ENCODE measurements around the gene SNX32. TPM values are rescaled to one million over a fixed set of nuclear protein-coding genes. Genes with fewer than 3 reads are reported as not detected.

Gene SNX32
- total RNA-seq, 1 experiment from 2014 or later = not detected

DNA sequence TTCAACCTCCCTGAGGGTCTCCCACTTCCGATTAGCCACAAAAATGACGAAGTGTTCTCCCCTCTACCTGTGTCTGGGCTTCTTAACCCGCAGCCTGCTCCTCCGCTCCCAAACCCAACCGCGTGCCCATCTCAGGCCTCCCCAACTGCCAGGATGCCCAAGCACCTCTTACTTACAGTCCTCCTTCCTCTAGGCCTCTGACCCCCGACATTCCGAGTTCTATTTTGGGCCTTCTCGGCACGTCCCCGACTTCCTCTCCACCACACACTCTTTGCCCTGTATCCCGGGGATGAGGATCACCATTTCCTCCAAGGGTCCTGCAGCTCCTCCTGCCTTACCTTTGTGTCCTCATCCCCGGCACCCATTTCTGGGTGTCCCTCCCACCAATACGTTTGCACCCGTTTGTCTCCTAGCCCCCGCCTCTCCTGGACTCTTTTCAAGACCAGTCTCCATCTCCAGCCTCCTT is 26.1 kb downstream of the SNX32 start:
- ChIA-PET CTCF (interaction anchor here (0.6 to 4.3 kb wide), 34 partner anchors 9 to 301 kb away, joined by 3 to 82 read pairs (median 4); partner anchors contain the start of genes AP5B1, CCDC85B, FIBP and KAT5), POLR2A (interaction anchor here (0.6 to 5.3 kb wide), 21 partner anchors 8 to 437 kb away, joined by 3 to 84 read pairs (median 4); partner anchors contain the start of genes BANF1, CCDC85B, FIBP and FOSL1), RAD21 (ENCODE audit: low non-redundant PET in 1 of 2, low total read pairs in 2 of 2, uncharacterized antibody in 2 of 2, unreplicated experiment in 2 of 2) (interaction anchor here (0.6 to 1.2 kb wide), 3 partner anchors 29 to 191 kb away, joined by 3 to 4 read pairs (median 3); partner anchors contain the start of gene KAT5 (in 1 of the 2))
- peak overlapping the region; percentile 99 for H3K9ac ChIP-seq (ENCODE audit: low read length)
- peak overlapping the region; percentile 97 for H3K27ac ChIP-seq (ENCODE audit: low read depth, low read length)
- H3K9me2 ChIP-seq (ENCODE audit: insufficient read depth) = no peaks in the 10 kb centered on the region
- peaks cover 21 to 37% of the 10 kb centered on the region in 2 experiments for H3K36me3 ChIP-seq (ENCODE audit: control insufficient read depth in 1 of 2, insufficient read depth in 2 of 2, low read length in 2 of 2)
- TF ChIP-seq FOSL1 (IDR thresholded peaks at IDR 0.05; ENCODE audit: low read depth) = no peak
- peak; percentile 61 for TF ChIP-seq ZFX (IDR thresholded peaks at IDR 0.05)
- no peak for TF ChIP-seq EZH2 (IDR thresholded peaks at IDR 0.05)
- TF ChIP-seq CBX3 (IDR thresholded peaks at IDR 0.05; ENCODE audit: low read depth) = no peak
- TF ChIP-seq POLR2AphosphoS5 (IDR thresholded peaks at IDR 0.05; ENCODE audit: low read depth, low read length) = no peak
- peak overlapping the region; percentile 77 for H3K4me2 ChIP-seq (ENCODE audit: low read length)
- peaks cover 53% of the 10 kb centered on the region for H3K79me2 ChIP-seq (ENCODE audit: insufficient read depth, low read length)
- H2AFZ ChIP-seq (ENCODE audit: low read depth, low read length, poor library complexity, severe bottlenecking) = no peak overlapping the region
- H3K9me3 ChIP-seq (ENCODE audit: control insufficient read depth in 1 of 2, insufficient read depth in 1 of 2, low read depth in 1 of 2, low read length in 2 of 2) = no peaks in the 10 kb centered on the region
- ATAC-seq (peak; percentile 5), DNase-seq (ENCODE audit: low read depth, low spot score) (no peak)
- peaks cover 15% of the 10 kb centered on the region; the same call in 1 of the 2 replicates for H4K20me1 ChIP-seq (ENCODE audit: insufficient read depth)
- intact Hi-C loops (cut with micrococcal nuclease) = loop anchor here (1.0 kb wide), 2 partner anchors 142 to 245 kb away; partner anchors contain the start of genes BANF1, EIF1AD and PCNX3
- BruUV-seq (replicated peaks) = no TSS peak
- peaks cover 23 to 44% of the 10 kb centered on the region in 2 experiments for H3K4me1 ChIP-seq (ENCODE audit: control insufficient read depth in 1 of 2, insufficient read depth in 2 of 2, low read length in 2 of 2)
- no peaks in the 10 kb centered on the region for H3K27me3 ChIP-seq (ENCODE audit: insufficient read depth, low read length)
- peak overlapping the region; percentile 85 to 100 for H3K4me3 ChIP-seq (replicated peaks in 1 of 2; ENCODE audit: low read depth in 1 of 2, low read length in 2 of 2)

DNA sequence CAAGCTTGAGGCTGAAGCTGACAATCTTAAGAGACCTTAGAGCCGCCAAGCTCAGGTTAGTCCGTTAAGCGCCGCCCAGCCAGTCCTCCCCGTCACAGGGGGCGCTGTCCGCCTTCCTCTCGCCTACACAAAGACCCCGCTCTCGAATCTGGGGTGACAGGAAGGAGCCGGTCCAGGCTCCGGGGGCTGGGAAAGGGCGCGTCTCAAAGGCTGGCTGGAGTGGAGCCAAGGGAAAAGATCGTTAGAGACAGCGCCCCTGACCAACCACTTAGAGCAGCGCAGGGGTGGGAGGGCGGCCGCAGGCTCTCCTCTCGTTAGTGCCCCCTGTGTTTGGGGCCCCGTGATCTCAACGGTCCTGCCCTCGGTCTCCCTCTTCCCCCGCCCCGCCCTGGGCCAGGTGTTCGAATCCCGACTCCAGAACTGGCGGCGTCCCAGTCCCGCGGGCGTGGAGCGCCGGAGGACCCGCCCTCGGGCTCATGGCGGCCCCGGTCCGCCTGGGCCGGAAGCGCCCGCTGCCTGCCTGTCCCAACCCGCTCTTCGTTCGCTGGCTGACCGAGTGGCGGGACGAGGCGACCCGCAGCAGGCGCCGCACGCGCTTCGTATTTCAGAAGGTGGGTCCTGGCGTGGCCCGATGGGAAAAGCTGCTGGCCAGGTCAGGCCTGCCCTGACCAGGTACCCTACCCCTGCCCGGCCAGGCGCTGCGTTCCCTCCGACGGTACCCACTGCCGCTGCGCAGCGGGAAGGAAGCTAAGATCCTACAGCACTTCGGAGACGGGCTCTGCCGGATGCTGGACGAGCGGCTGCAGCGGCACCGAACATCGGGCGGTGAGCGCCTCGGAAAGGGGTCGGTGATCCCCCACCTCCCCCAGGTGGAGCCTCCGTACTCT is 26.8 kb downstream of the SNX32 start, which contains the start of gene MUS81:
MUS81 (plus strand) TSS at position 156 of the 887 bp plus-strand sequence; CDS start at position 477, 321 bp downstream.
- peak within 1 kb of the TSS; percentile 97 for H3K27ac ChIP-seq (ENCODE audit: low read depth, low read length)
- H3K36me3 ChIP-seq (ENCODE audit: control insufficient read depth in 1 of 2, insufficient read depth in 2 of 2, low read length in 2 of 2) = peaks cover 17 to 30% of the 10 kb centered on the region in 2 experiments
- intact Hi-C loops (cut with micrococcal nuclease) = loop anchor here (1.0 kb wide), 1 partner anchor 142 kb away; the partner anchor contains the start of genes BANF1 and EIF1AD
- RAD21 ChIA-PET (ENCODE audit: low non-redundant PET in 1 of 2, low total read pairs in 2 of 2, uncharacterized antibody in 2 of 2, unreplicated experiment in 2 of 2) = interaction anchor here in 1 of 2 experiments (1.2 kb wide), 1 partner anchor 148 kb away, joined by 4 read pairs; the partner anchor contains the start of gene KAT5
- BruUV-seq (replicated peaks) = no TSS peak
- H3K9me3 ChIP-seq (ENCODE audit: control insufficient read depth in 1 of 2, insufficient read depth in 1 of 2, low read depth in 1 of 2, low read length in 2 of 2) = no peaks in the 10 kb centered on the region
- H3K9ac ChIP-seq (ENCODE audit: low read length) = peak within 1 kb of the TSS; percentile 99
- no peaks in the 10 kb centered on the region for H3K27me3 ChIP-seq (ENCODE audit: insufficient read depth, low read length)
- CTCF ChIA-PET = interaction anchor here (0.6 to 4.3 kb wide), 33 partner anchors 9 to 301 kb away, joined by 3 to 82 read pairs (median 5); partner anchors contain the start of genes AP5B1, CCDC85B, FIBP and KAT5
- peak within 1 kb of the TSS; percentile 77 for H3K4me2 ChIP-seq (ENCODE audit: low read length)
- ATAC-seq (peak; percentile 59), DNase-seq (ENCODE audit: low read depth, low spot score) (peak; percentile 99)
- peak within 1 kb of the TSS; percentile 50 for H2AFZ ChIP-seq (ENCODE audit: low read depth, low read length, poor library complexity, severe bottlenecking)
- peaks cover 12% of the 10 kb centered on the region; the same call in 1 of the 2 replicates for H4K20me1 ChIP-seq (ENCODE audit: insufficient read depth)
- H3K79me2 ChIP-seq (ENCODE audit: insufficient read depth, low read length) = peaks cover 46% of the 10 kb centered on the region
- peak within 1 kb of the TSS; percentile 85 to 100 for H3K4me3 ChIP-seq (replicated peaks in 1 of 2; ENCODE audit: low read depth in 1 of 2, low read length in 2 of 2)
- H3K4me1 ChIP-seq (ENCODE audit: control insufficient read depth in 1 of 2, insufficient read depth in 2 of 2, low read length in 2 of 2) = peaks cover 23 to 42% of the 10 kb centered on the region in 2 experiments
- no peaks in the 10 kb centered on the region for H3K9me2 ChIP-seq (ENCODE audit: insufficient read depth)
- POLR2A ChIA-PET = interaction anchor here (0.9 to 5.3 kb wide), 17 partner anchors 9 to 438 kb away, joined by 3 to 84 read pairs (median 6); partner anchors contain the start of genes BANF1, CCDC85B, FIBP and FOSL1
- no peak for TF ChIP-seq EZH2 (IDR thresholded peaks at IDR 0.05)
- peak; percentile 86 for TF ChIP-seq YY1 (IDR thresholded peaks at IDR 0.05; ENCODE audit: extremely low read depth, insufficient replicate concordance, low read depth, low read length)
- TF ChIP-seq SIN3A (IDR thresholded peaks at IDR 0.05; ENCODE audit: low read depth) = no peak
- TF ChIP-seq JUND (IDR thresholded peaks at IDR 0.05) = no peak
- TF ChIP-seq EGR1 (IDR thresholded peaks at IDR 0.05; ENCODE audit: low read depth) = no peak
- TF ChIP-seq POLR2AphosphoS5 (IDR thresholded peaks at IDR 0.05; ENCODE audit: low read depth, low read length) = peak; percentile 69
- TF ChIP-seq, protein P1, sequence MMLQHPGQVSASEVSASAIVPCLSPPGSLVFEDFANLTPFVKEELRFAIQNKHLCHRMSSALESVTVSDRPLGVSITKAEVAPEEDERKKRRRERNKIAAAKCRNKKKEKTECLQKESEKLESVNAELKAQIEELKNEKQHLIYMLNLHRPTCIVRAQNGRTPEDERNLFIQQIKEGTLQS (IDR thresholded peaks at IDR 0.05) = no peak
- TF ChIP-seq, protein P2, sequence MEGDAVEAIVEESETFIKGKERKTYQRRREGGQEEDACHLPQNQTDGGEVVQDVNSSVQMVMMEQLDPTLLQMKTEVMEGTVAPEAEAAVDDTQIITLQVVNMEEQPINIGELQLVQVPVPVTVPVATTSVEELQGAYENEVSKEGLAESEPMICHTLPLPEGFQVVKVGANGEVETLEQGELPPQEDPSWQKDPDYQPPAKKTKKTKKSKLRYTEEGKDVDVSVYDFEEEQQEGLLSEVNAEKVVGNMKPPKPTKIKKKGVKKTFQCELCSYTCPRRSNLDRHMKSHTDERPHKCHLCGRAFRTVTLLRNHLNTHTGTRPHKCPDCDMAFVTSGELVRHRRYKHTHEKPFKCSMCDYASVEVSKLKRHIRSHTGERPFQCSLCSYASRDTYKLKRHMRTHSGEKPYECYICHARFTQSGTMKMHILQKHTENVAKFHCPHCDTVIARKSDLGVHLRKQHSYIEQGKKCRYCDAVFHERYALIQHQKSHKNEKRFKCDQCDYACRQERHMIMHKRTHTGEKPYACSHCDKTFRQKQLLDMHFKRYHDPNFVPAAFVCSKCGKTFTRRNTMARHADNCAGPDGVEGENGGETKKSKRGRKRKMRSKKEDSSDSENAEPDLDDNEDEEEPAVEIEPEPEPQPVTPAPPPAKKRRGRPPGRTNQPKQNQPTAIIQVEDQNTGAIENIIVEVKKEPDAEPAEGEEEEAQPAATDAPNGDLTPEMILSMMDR (IDR thresholded peaks at IDR 0.05 in 2 of 3, conservative IDR thresholded peaks at IDR 0.05 in 1 of 3; ENCODE audit: borderline replicate concordance in 1 of 3, insufficient read depth in 1 of 3, low read depth in 2 of 3, low read length in 2 of 3) = peak in 2 of 3 experiments; percentile 83 to 93; a peak in 4 of 6 replicates
- no peak for TF ChIP-seq SP1 (IDR thresholded peaks at IDR 0.05; ENCODE audit: low read depth)
- TF ChIP-seq CBX3 (IDR thresholded peaks at IDR 0.05; ENCODE audit: low read depth) = no peak
- TF ChIP-seq FOSL1 (IDR thresholded peaks at IDR 0.05; ENCODE audit: low read depth) = no peak
- no peak for TF ChIP-seq EZH2phosphoT487 (IDR thresholded peaks at IDR 0.05; ENCODE audit: borderline replicate concordance)
- peak; percentile 43 for TF ChIP-seq TCF7L2 (IDR thresholded peaks at IDR 0.05; ENCODE audit: borderline replicate concordance, extremely low read depth, insufficient read depth, insufficient read length)
- no peak for TF ChIP-seq SRF (IDR thresholded peaks at IDR 0.05; ENCODE audit: low read depth)

All from HCT116 (cell line).